Heart right ventricle (tissue), 16 donors: ENCODE results near the gene PHACTR3. TPM values are rescaled to one million over a fixed set of nuclear protein-coding genes. Genes with fewer than 3 reads are reported as not detected.

Source experiments
- ATAC-seq, 8 donors: fragments of 200-7000 bp; cut with Tn5 transposase; one replicate each; pipeline ENCODE4 v1.9.1; 2020; ENCODE audit warnings: mild to moderate bottlenecking in 8 of 8, moderate library complexity in 8 of 8, moderate number of reproducible peaks in 1 of 8
- DNase-seq, 2 donors: peaks; one replicate each; pipeline ENCODE4 v3.0.0-alpha.2; 2020
- H3K27ac ChIP-seq, 10 donors: fragments of 200-600 bp; sonication (generic) in 2 of 10; one replicate each; pipeline versions ENCODE4 v1.5.0 to v1.8.0; 2020 to 2022; ENCODE audit warnings: mild to moderate bottlenecking in 3 of 10
- H3K27me3 ChIP-seq, 7 donors: fragments of 200-600 bp; one replicate each; pipeline ENCODE4 v1.8.0; 2021 to 2022; ENCODE audit warnings: mild to moderate bottlenecking in 2 of 7
- H3K36me3 ChIP-seq, 9 donors: fragments of 200-600 bp; sonication (generic) in 1 of 9; one replicate each; pipeline versions ENCODE4 v1.5.0 to v1.8.0; 2020 to 2022; ENCODE audit warnings: mild to moderate bottlenecking in 2 of 9
- H3K4me1 ChIP-seq, 9 donors: fragments of 200-600 bp; sonication (generic) in 1 of 9; one replicate each; pipeline versions ENCODE4 v1.5.0 to v1.8.0; 2020 to 2022; ENCODE audit warnings: mild to moderate bottlenecking in 4 of 9
- H3K4me3 ChIP-seq, 10 donors: fragments of 200-600 bp; sonication (generic) in 2 of 10; one replicate each; pipeline versions ENCODE4 v1.5.0 to v1.8.0; 2020 to 2022; ENCODE audit warnings: mild to moderate bottlenecking in 7 of 10, moderate library complexity in 2 of 10
- H3K9me3 ChIP-seq, 11 donors: fragments of 200-600 bp in 10 of 11; sonication (generic) in 2 of 11; one replicate each; pipeline versions ENCODE4 v1.5.0 to v1.8.0; 2013 to 2022; ENCODE audit warnings: mild to moderate bottlenecking in 2 of 11, control low read depth in 1 of 11, moderate library complexity in 1 of 11
- CTCF ChIP-seq, 9 donors: fragments of 200-600 bp; sonication (generic) in 2 of 9; IDR thresholded peaks; one replicate each; pipeline versions ENCODE4 v1.5.0 to v1.8.0; 2021 to 2022; ENCODE audit warnings: antibody characterized with exemption in 9 of 9, mild to moderate bottlenecking in 5 of 9, moderate library complexity in 1 of 9
- WGBS, 2 donors: extraction: QIAGEN DNeasy Blood & Tissue Kit; methylation state at CpG; one replicate each; pipeline ENCODE4 v1.1.7; 2013; ENCODE audit warnings: inconsistent platforms in 1 of 2; 5-methylcytosine and 5-hydroxymethylcytosine counted together
- intact Hi-C, 10 donors: fragments of 100-400 bp; cut with DNase I; formaldehyde crosslinking; loops; one replicate each; pipeline versions ENCODE4 v1.11.1 to v1.14.2; 2022
- polyA plus RNA-seq, 2 donors: library from polyadenylated mRNA; stranded (reverse); fragments of 200-250 nt; gene quantifications; one replicate each; pipeline ENCODE4 v1.2.3, GENCODE V29; 2013
- total RNA-seq, 10 donors: library from RNA; stranded (reverse); fragmentation: NEBNext Ultra II Directional in 3 of 10; extraction: Animal tissue kit (Norgen Biotek cat#: 25700) in 3 of 10; gene quantifications; one replicate each; pipeline versions ENCODE4 v1.2.1 to v1.2.4, GENCODE V29; 2021 to 2023
- donor health status: Arrhythmogenic right ventricular cardiomyopathy.
- donor health status: ischemic (EF 13 %, LVEDD 7.1; RV severe dilation, severe dysfunction).
- donor health status: healthy with polysubstance abuse.
- donor health status: DM: no; HTN: yes; CAD: no.
- donor health status: DM: no; HTN: no; CAD: no.
- donor health status: ischemic (EF 25% LVEDD 6.9; RV normal size, moderate dysfunction).
- donor health status: ischemic (EF 25% LVEDD 5.7; RV mildly dilated, moderate dysfunction).
- donor health status: healthy.
- donor health status: DM: yes; HTN: yes; CAD: no.
- donor health status: Ischemic cardiomyopathy.
- donor health status: ischemic (EF 35%, LVEDD 5.7; RV mildly dilated, moderate dysfunction).
- donor health status: nonischemic (EF 11% LVEDD 7.7; RV severe dilation, severe dysfunction).
- donor health status: DM: yes; HTN: yes; CAD: no.
- donor health status: PGD.
- donor health status: ischemic (EF 29% LVEDD 5.4; RV normal size, mild dysfunction).
- donor health status: nonischemic (EF 23%, LVEDD 6.1; RV moderate dilation, normal function).

Gene PHACTR3
- total and polyA plus RNA-seq, 12 donors, result 0.51 to 24.1 (median 3.7) TPM

GRCh38 chr20:59864726-59865125 is 260.4 kb downstream of the PHACTR3 start:
- H3K4me3 ChIP-seq, result no peak overlapping the region
- no peaks in the 10 kb centered on the region for H3K36me3 ChIP-seq
- ATAC-seq (no peak), DNase-seq (no peak)
- H3K27me3 ChIP-seq, result no peaks in the 10 kb centered on the region
- no peak overlapping the region for H3K27ac ChIP-seq
- TF ChIP-seq CTCF (IDR thresholded peaks at IDR 0.05), result no peak
- H3K4me1 ChIP-seq, result peaks cover 0 to 7% (median 0%) of the 10 kb centered on the region in 9 donors
- intact Hi-C loops, result no loop called here
- H3K9me3 ChIP-seq, result no peaks in the 10 kb centered on the region
- WGBS, 2 donors, result 92 to 94% methylated on average over 1 of the region's 1 CpG

- H3K4me1 ChIP-seq, result peaks cover 0 to 7% (median 0%) of the 10 kb centered on the region in 9 donors
- no peak overlapping the region for H3K4me3 ChIP-seq
- intact Hi-C loops, result no loop called here
- H3K36me3 ChIP-seq, result no peaks in the 10 kb centered on the region
- no peak overlapping the region for H3K27ac ChIP-seq
- no peak for DNase-seq
- no peak for ATAC-seq
- H3K9me3 ChIP-seq, result no peaks in the 10 kb centered on the region
- WGBS, 2 donors, result 90 to 94% methylated on average over 3 of the region's 3 CpGs
- TF ChIP-seq CTCF (IDR thresholded peaks at IDR 0.05), result no peak
- no peaks in the 10 kb centered on the region for H3K27me3 ChIP-seq
These were observed 262.0 kb downstream of the PHACTR3 start for GRCh38 chr20:59866338-59866737.

GRCh38 chr20:59871096-59871495 is 266.8 kb downstream of the PHACTR3 start:
- intact Hi-C loops, result no loop called here
- Histone ChIP-seq H3K36me3 (no peaks in the 10 kb centered on the region), H3K9me3 (no peaks in the 10 kb centered on the region), H3K4me1 (no peaks in the 10 kb centered on the region), H3K27ac (no peak overlapping the region), H3K4me3 (no peak overlapping the region), H3K27me3 (no peaks in the 10 kb centered on the region)
- DNase-seq, result no peak
- ATAC-seq, result no peak
- no peak for TF ChIP-seq CTCF (IDR thresholded peaks at IDR 0.05)
- WGBS, 2 donors, result 85 to 91% methylated on average over 1 of the region's 1 CpG

- no peak for ATAC-seq
- Histone ChIP-seq H3K36me3 (no peaks in the 10 kb centered on the region), H3K27ac (no peak overlapping the region), H3K9me3 (no peaks in the 10 kb centered on the region), H3K27me3 (no peaks in the 10 kb centered on the region), H3K4me3 (no peak overlapping the region), H3K4me1 (no peaks in the 10 kb centered on the region)
- no peak for DNase-seq
- no peak for TF ChIP-seq CTCF (IDR thresholded peaks at IDR 0.05)
- intact Hi-C loops, result no loop called here
- WGBS, 2 donors, result 90 to 94% methylated on average over 1 of the region's 1 CpG
These were observed 269.1 kb downstream of the PHACTR3 start for GRCh38 chr20:59873409-59873808.
